ENCODE measurements around the gene EEPD1.
"Not testable (repeated sequence)": the region's sequence is repeated elsewhere in the genome, so short reads cannot be mapped to it uniquely, and the experiment has no call there.

EEPD1 gene

GRCh38 chr7:36305648-36306047 lies 152.6 kb downstream of the EEPD1 start:
- no peak for DNase-seq

GRCh38 chr7:36306222-36306621 lies 153.2 kb downstream of the EEPD1 start:
- no peak for DNase-seq

- no peak for DNase-seq
These were observed 153.7 kb downstream of the EEPD1 start for GRCh38 chr7:36306722-36307121.

GRCh38 chr7:36308031-36308430 lies 155.0 kb downstream of the EEPD1 start:
- no peak for DNase-seq

DNA sequence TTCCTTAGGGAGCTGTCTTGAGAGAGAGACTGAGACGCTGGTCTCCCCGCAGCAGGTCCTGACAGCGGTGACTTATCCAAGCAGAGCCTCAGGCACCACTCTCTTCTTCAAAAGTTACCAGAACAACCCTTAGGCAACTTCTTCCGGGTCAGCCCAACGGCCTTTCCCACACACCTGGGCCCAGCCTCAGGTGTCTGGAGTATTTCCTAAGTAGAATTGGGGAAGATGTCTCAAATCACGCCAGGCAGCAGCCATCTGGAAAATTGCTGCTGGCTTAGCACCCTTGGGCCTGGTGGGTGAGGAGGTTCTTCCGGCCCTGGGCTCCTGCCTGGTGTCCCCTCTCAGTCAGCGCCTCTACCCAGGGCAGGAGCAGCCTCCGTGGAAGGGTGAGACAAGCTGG lies 156.2 kb downstream of the EEPD1 start:
- no peak for DNase-seq

- no peak for DNase-seq
These were observed 156.7 kb downstream of the EEPD1 start for GRCh38 chr7:36309716-36310115.

- no peak for DNase-seq
These were observed 157.8 kb downstream of the EEPD1 start for GRCh38 chr7:36310897-36311296.

GRCh38 chr7:36311539-36311938 lies 158.5 kb downstream of the EEPD1 start:
- no peak for DNase-seq

DNA sequence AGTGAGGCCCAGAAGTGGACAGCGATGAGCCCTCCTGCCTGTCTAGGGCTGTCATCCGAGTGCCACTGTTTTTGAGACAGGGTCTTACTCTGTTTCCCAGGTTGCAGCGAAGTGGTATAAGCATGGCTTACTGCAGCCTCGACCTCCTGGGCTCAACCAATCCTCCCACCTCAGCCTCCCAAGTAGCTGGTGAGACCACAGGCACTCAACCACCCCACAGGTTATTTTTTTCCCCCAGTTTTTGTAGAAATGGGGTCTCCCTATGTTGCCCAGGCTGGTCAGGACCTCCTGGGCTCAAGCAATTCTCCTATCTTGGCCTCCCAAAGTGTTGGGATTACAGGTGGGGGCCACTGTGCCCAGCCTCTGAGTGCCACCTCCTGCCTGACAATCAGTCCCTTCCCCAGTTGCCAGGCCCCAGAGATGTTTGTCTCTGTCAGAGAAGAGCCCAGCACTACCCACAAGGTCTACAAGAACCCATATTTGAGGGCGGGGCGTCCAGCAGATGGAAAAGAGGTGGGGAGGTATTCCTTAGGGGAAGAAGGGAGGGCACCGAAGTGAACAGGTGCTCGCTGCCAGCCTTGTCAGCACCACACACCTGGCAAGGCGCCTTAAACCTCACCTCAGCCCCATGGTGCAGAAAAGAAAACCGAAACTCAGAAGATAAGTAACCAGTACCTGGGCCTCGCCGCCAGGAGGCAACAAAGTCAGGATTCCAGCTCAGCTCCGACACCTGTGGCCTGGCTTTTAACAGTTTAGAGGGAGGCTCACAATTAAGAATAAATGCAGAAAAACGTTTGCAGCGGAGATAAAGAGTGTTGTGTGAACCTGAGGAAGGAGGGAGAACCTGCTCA lies 159.2 kb downstream of the EEPD1 start:
- DNase-seq: peak; percentile 39

DNA sequence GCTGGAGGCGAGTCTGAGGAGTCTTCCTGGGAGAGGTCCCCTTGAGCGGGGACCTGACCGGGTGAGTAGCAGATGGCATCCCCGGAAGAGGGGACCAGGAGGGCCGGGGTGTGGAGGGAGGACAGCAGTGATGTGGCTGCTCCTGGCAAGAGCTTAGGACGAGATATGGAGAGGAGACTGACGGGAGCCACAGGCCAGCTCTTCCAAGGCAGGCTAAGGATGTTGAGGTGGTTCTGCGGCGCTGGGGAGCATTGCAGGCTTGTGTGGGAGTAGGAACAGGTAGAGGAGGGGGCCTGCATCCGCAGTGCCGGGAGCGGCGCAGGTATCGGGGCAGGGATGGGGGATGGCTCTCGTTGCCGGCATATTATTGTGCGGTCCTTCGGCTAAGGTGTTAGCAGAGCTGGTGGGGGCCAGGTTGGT lies 159.9 kb downstream of the EEPD1 start:
- DNase-seq: no peak

- no peak for DNase-seq
These were observed 160.6 kb downstream of the EEPD1 start for GRCh38 chr7:36313607-36314006.

- DNase-seq: no peak
These were observed 161.4 kb downstream of the EEPD1 start for GRCh38 chr7:36314491-36314890.

GRCh38 chr7:36315309-36315944 lies 162.4 kb downstream of the EEPD1 start:
- DNase-seq: no peak

- peak; percentile 49 for DNase-seq
These were observed 163.3 kb downstream of the EEPD1 start for GRCh38 chr7:36316319-36316718.

DNA sequence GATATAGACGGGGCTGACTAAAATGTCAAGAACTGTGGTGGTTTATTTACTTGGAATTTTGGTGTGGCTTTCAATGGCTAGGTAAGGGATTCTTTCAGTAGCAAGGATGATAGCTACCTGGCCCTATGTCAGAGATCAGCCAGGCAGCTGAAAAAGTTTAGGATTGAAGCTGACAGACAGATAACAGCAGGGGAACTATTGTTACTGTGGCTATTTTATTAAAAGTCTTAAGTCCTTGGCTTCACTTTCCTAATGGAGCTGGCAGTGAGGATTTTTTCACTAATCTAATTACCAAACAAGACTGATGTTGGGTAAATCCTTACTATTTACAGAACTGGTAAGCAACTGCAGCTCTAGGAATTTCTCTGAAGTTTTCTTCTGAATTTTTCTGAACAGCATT lies 164.2 kb downstream of the EEPD1 start:
- peak; percentile 73 for DNase-seq

- no peak for DNase-seq
These were observed 165.1 kb downstream of the EEPD1 start for GRCh38 chr7:36318116-36318515.

DNA sequence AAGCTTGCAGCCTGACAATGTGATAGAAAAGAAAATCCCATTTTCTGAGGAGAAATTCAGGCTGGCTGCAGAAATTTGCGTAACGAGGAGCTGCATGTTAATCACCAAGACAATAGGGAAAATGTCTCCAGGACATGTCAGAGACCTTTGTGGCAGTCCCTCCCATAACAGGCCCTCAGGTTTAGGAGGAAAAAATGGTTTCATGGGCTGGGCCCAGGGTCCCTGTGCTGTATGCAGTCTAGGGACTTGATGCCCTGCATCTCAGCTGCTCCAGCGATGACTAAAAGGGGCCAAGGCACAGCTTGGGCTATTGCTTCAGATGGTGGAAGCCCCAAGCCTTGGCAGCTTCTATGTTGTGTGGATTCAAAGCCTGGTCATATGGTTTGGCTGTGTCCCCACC lies 168.2 kb downstream of the EEPD1 start:
- not testable (repeated sequence) for DNase-seq

- no peak for DNase-seq
These were observed 183.3 kb downstream of the EEPD1 start for GRCh38 chr7:36336390-36336789.

GRCh38 chr7:36338256-36338655 lies 185.2 kb downstream of the EEPD1 start:
- no peak for DNase-seq

- no peak for DNase-seq
These were observed 190.5 kb downstream of the EEPD1 start for GRCh38 chr7:36343548-36343947.

- DNase-seq: no peak
These were observed 191.6 kb downstream of the EEPD1 start for GRCh38 chr7:36344622-36345021.

DNA sequence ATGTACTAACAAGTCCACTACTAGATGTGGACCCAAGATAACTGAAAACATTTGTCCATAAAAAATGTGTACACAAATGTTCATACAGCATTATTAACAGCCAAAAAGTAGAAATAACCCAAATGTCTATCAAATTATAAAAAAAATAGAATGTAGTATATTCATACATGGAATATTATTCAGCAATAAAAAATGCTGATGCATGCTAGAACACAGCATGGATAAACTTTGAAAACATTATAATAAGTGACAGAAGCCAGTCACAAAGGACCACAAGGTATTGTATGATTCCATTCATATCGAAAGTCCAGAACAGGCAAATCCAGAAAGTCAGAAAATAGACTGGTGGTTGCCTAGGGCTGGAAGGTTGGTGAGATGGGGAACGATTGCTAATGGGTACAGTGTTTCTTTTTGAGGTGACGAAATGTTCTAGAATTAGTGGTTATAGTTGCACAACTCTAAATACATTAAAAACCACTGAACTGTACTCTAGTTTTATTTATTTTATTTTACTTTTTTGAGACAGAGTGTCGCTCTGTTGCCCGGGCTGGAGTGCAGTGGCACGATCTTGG lies 193.3 kb downstream of the EEPD1 start:
- DNase-seq: no peak

DNA sequence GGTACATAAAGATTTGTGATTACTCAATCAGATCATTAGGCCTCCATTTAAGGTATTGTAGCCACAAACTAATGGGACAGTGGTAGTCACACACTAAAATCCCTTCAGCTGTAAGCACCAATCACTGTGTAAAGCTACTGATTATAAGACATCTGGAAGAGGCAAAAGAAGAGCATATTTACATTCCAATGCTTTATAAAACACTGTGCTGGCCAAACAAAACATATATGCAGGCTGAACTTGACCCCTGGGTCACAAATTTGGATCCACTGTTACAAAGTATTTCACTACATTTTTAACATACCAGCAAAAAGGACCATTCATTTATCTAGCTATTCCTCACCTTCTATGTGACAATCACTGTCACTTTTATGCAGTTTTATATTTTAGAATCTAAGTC lies 195.2 kb downstream of the EEPD1 start:
- DNase-seq: no peak

- no peak for DNase-seq
These were observed 195.7 kb downstream of the EEPD1 start for GRCh38 chr7:36348771-36349170.

Measured in NCI-H82 (cell line).